Measurements from ENCODE around the gene LASP1NB.
"Not testable (repeated sequence)": the region's sequence is repeated elsewhere in the genome, so short reads cannot be mapped to it uniquely, and the experiment has no call there.

LASP1NB gene

GRCh38 chr17:38903404-38903803, 22.0 kb upstream of the LASP1NB start:
- H3K27me3 Mint-ChIP-seq, result no peaks in the 10 kb centered on the region
- no peak for DNase-seq (ENCODE audit: low spot score)
- H3K36me3 Mint-ChIP-seq, result peaks cover 5% of the 10 kb centered on the region
- peaks cover 43 to 49% of the 10 kb centered on the region in 2 donors for H3K4me1 Mint-ChIP-seq (ENCODE audit: low read depth in 2 of 2)
- peak overlapping the region; percentile 73 to 88 for H3K27ac Mint-ChIP-seq
- H3K4me3 Mint-ChIP-seq, result no peak overlapping the region
- ATAC-seq, result no peak
- no peaks in the 10 kb centered on the region for H3K9me3 Mint-ChIP-seq

- no peaks in the 10 kb centered on the region for H3K36me3 Mint-ChIP-seq
- ATAC-seq, result no peak
- no peaks in the 10 kb centered on the region for H3K9me3 Mint-ChIP-seq
- H3K4me1 Mint-ChIP-seq (ENCODE audit: low read depth in 2 of 2), result peaks cover 28 to 38% of the 10 kb centered on the region in 2 donors
- no peak overlapping the region for H3K4me3 Mint-ChIP-seq
- H3K27ac Mint-ChIP-seq, result peak overlapping the region in 1 of 2 donors; percentile 88
- DNase-seq (ENCODE audit: low spot score), result no peak
- H3K27me3 Mint-ChIP-seq, result no peaks in the 10 kb centered on the region
Observed at GRCh38 chr17:38904892-38905291, 20.5 kb upstream of the LASP1NB start.

GRCh38 chr17:38905375-38905774, 20.0 kb upstream of the LASP1NB start:
- peak overlapping the region in 1 of 2 donors; percentile 88 for H3K27ac Mint-ChIP-seq
- H3K27me3 Mint-ChIP-seq, result no peaks in the 10 kb centered on the region
- peaks cover 28 to 38% of the 10 kb centered on the region in 2 donors for H3K4me1 Mint-ChIP-seq (ENCODE audit: low read depth in 2 of 2)
- H3K4me3 Mint-ChIP-seq, result no peak overlapping the region
- DNase-seq (ENCODE audit: low spot score) (peak; percentile 1), ATAC-seq (no peak)
- no peaks in the 10 kb centered on the region for H3K36me3 Mint-ChIP-seq
- no peaks in the 10 kb centered on the region for H3K9me3 Mint-ChIP-seq

GRCh38 chr17:38906460-38907228, 18.8 kb upstream of the LASP1NB start:
- no peak for DNase-seq (ENCODE audit: low spot score)
- no peaks in the 10 kb centered on the region for H3K27me3 Mint-ChIP-seq
- no peaks in the 10 kb centered on the region for H3K36me3 Mint-ChIP-seq
- H3K4me3 Mint-ChIP-seq, result no peak overlapping the region
- peak overlapping the region; percentile 63 to 85 for H3K27ac Mint-ChIP-seq
- no peaks in the 10 kb centered on the region for H3K9me3 Mint-ChIP-seq
- H3K4me1 Mint-ChIP-seq (ENCODE audit: low read depth in 2 of 2), result peaks cover 20 to 28% of the 10 kb centered on the region in 2 donors
- ATAC-seq, result no peak

GRCh38 chr17:38907930-38908675, 17.3 kb upstream of the LASP1NB start:
- DNase-seq (ENCODE audit: low spot score) (no peak), ATAC-seq (peak; percentile 16 to 28)
- Mint-ChIP-seq H3K27me3 (no peaks in the 10 kb centered on the region), H3K4me1 (ENCODE audit: low read depth in 2 of 2) (peaks cover 19 to 30% of the 10 kb centered on the region in 2 donors), H3K4me3 (no peak overlapping the region), H3K27ac (peak overlapping the region; percentile 63 to 85), H3K9me3 (no peaks in the 10 kb centered on the region), H3K36me3 (no peaks in the 10 kb centered on the region)

GRCh38 chr17:38908676-38909181, 16.7 kb upstream of the LASP1NB start:
- Mint-ChIP-seq H3K4me3 (no peak overlapping the region), H3K27ac (peak overlapping the region in 1 of 2 donors; percentile 69), H3K4me1 (ENCODE audit: low read depth in 2 of 2) (peaks cover 19 to 31% of the 10 kb centered on the region in 2 donors), H3K27me3 (no peaks in the 10 kb centered on the region), H3K36me3 (no peaks in the 10 kb centered on the region), H3K9me3 (no peaks in the 10 kb centered on the region)
- peak; percentile 22 to 54 for ATAC-seq
- DNase-seq (ENCODE audit: low spot score), result no peak

- peak overlapping the region in 1 of 2 donors; percentile 90 for H3K27ac Mint-ChIP-seq
- no peaks in the 10 kb centered on the region for H3K9me3 Mint-ChIP-seq
- no peaks in the 10 kb centered on the region for H3K27me3 Mint-ChIP-seq
- H3K4me3 Mint-ChIP-seq, result no peak overlapping the region
- H3K36me3 Mint-ChIP-seq, result no peaks in the 10 kb centered on the region
- peaks cover 19 to 34% of the 10 kb centered on the region in 2 donors for H3K4me1 Mint-ChIP-seq (ENCODE audit: low read depth in 2 of 2)
- no peak for DNase-seq (ENCODE audit: low spot score)
- no peak for ATAC-seq
Observed at GRCh38 chr17:38910325-38910724, 15.1 kb upstream of the LASP1NB start.

- peak overlapping the region in 1 of 2 donors; percentile 90 for H3K27ac Mint-ChIP-seq
- DNase-seq (ENCODE audit: low spot score) (no peak), ATAC-seq (no peak)
- no peaks in the 10 kb centered on the region for H3K9me3 Mint-ChIP-seq
- peaks cover 23 to 35% of the 10 kb centered on the region in 2 donors for H3K4me1 Mint-ChIP-seq (ENCODE audit: low read depth in 2 of 2)
- H3K4me3 Mint-ChIP-seq, result no peak overlapping the region
- no peaks in the 10 kb centered on the region for H3K36me3 Mint-ChIP-seq
- H3K27me3 Mint-ChIP-seq, result no peaks in the 10 kb centered on the region
Observed at GRCh38 chr17:38911081-38911730, 14.2 kb upstream of the LASP1NB start.

- H3K27ac Mint-ChIP-seq, result peak overlapping the region; percentile 35 to 90
- not testable (repeated sequence) for DNase-seq (ENCODE audit: low spot score); H3K36me3 Mint-ChIP-seq; H3K9me3 Mint-ChIP-seq; H3K4me3 Mint-ChIP-seq; H3K27me3 Mint-ChIP-seq; ATAC-seq
- H3K4me1 Mint-ChIP-seq (ENCODE audit: low read depth in 2 of 2), result peaks cover 23 to 36% of the 10 kb centered on the region in 2 donors
Observed at GRCh38 chr17:38911731-38912081, 13.7 kb upstream of the LASP1NB start.

- no peak overlapping the region for H3K4me3 Mint-ChIP-seq
- peak overlapping the region; percentile 35 to 90 for H3K27ac Mint-ChIP-seq
- peaks cover 7% of the 10 kb centered on the region for H3K36me3 Mint-ChIP-seq
- DNase-seq (ENCODE audit: low spot score) (no peak), ATAC-seq (peak in 1 of 2 donors; percentile 37)
- H3K27me3 Mint-ChIP-seq, result no peaks in the 10 kb centered on the region
- H3K4me1 Mint-ChIP-seq (ENCODE audit: low read depth in 2 of 2), result peaks cover 25 to 40% of the 10 kb centered on the region in 2 donors
- no peaks in the 10 kb centered on the region for H3K9me3 Mint-ChIP-seq
Observed at GRCh38 chr17:38912221-38912813, 13.1 kb upstream of the LASP1NB start.

- no peak overlapping the region for H3K4me3 Mint-ChIP-seq
- ATAC-seq (no peak), DNase-seq (ENCODE audit: low spot score) (no peak)
- no peaks in the 10 kb centered on the region for H3K9me3 Mint-ChIP-seq
- no peaks in the 10 kb centered on the region for H3K27me3 Mint-ChIP-seq
- H3K36me3 Mint-ChIP-seq, result peaks cover 7% of the 10 kb centered on the region
- H3K4me1 Mint-ChIP-seq (ENCODE audit: low read depth in 2 of 2), result peaks cover 17 to 44% of the 10 kb centered on the region in 2 donors
- H3K27ac Mint-ChIP-seq, result peak overlapping the region; percentile 22 to 23
Observed at GRCh38 chr17:38914741-38915638, 10.4 kb upstream of the LASP1NB start.

- Mint-ChIP-seq H3K27ac (peak overlapping the region; percentile 22 to 23), H3K27me3 (no peaks in the 10 kb centered on the region), H3K4me3 (no peak overlapping the region), H3K4me1 (ENCODE audit: low read depth in 2 of 2) (peaks cover 17 to 49% of the 10 kb centered on the region in 2 donors), H3K36me3 (peaks cover 7% of the 10 kb centered on the region), H3K9me3 (no peaks in the 10 kb centered on the region)
- DNase-seq (ENCODE audit: low spot score) (no peak), ATAC-seq (no peak)
Observed at GRCh38 chr17:38915639-38915995, 9.8 kb upstream of the LASP1NB start.

GRCh38 chr17:38916771-38917170, 8.6 kb upstream of the LASP1NB start:
- H3K4me1 Mint-ChIP-seq (ENCODE audit: low read depth in 2 of 2), result peaks cover 22 to 53% of the 10 kb centered on the region in 2 donors
- ATAC-seq (no peak), DNase-seq (ENCODE audit: low spot score) (no peak)
- H3K4me3 Mint-ChIP-seq, result no peak overlapping the region
- H3K27ac Mint-ChIP-seq, result peak overlapping the region; percentile 14 to 60
- H3K36me3 Mint-ChIP-seq, result peaks cover 7% of the 10 kb centered on the region
- no peaks in the 10 kb centered on the region for H3K27me3 Mint-ChIP-seq
- no peaks in the 10 kb centered on the region for H3K9me3 Mint-ChIP-seq

Data from natural killer cell treated with Interleukin-12 subunit alpha and Interleukin-12 subunit beta and Interleukin-15 and Interleukin-18, amount 100 ng/mL, for 72 hours (primary cell).